DMS153 treated with DMSO at 0.1 percent for 48 hours (cell line): Measurements from ENCODE around the gene SEMA6B.

Experiments used
- DNase-seq: peaks from one replicate; lab custom pipeline; 2025; ENCODE audit not compliant: unreplicated experiment; lab: John Stamatoyannopoulos, UW

Gene SEMA6B

GRCh38 chr19:4496304-4496703 lies 63.2 kb downstream of the SEMA6B start:
- DNase-seq, result no peak

- DNase-seq, result no peak
Measured at GRCh38 chr19:4495471-4495870, 64.0 kb downstream of the SEMA6B start.

GRCh38 chr19:4494691-4495064 lies 64.8 kb downstream of the SEMA6B start:
- DNase-seq, result no peak

- DNase-seq, result no peak
Measured at GRCh38 chr19:4493929-4494690, 65.4 kb downstream of the SEMA6B start.

- DNase-seq, result no peak
Measured at GRCh38 chr19:4493104-4493928, 66.2 kb downstream of the SEMA6B start.
